Stimulated activated CD8-positive, alpha-beta memory T cell treated with anti-CD3 and anti-CD28 coated beads, Interleukin-4, amount 100 ng/mL, for 4 hours (primary cell): Measurements from ENCODE around the gene BEST2.
"Not testable (repeated sequence)": the region's sequence is repeated elsewhere in the genome, so short reads cannot be mapped to it uniquely, and the experiment has no call there.

Experiments used
- DNase-seq, 2 donors: peaks; one replicate each; pipeline ENCODE4 v3.0.0-alpha.2; 2020; ENCODE audit warnings: low read depth in 2 of 2, low spot score in 1 of 2

Gene BEST2

GRCh38 chr19:12751635-12752034 lies at the start of gene BEST2:
Gene BEST2 (plus strand): TSS chr19:12751791. CDS start chr19:12752593, 802 bp downstream.
- no peak for DNase-seq

- DNase-seq: no peak
These were observed 48.5 kb upstream of the BEST2 start for GRCh38 chr19:12703046-12703445.

GRCh38 chr19:12705169-12705568 lies 46.4 kb upstream of the BEST2 start:
- DNase-seq: no peak

DNA sequence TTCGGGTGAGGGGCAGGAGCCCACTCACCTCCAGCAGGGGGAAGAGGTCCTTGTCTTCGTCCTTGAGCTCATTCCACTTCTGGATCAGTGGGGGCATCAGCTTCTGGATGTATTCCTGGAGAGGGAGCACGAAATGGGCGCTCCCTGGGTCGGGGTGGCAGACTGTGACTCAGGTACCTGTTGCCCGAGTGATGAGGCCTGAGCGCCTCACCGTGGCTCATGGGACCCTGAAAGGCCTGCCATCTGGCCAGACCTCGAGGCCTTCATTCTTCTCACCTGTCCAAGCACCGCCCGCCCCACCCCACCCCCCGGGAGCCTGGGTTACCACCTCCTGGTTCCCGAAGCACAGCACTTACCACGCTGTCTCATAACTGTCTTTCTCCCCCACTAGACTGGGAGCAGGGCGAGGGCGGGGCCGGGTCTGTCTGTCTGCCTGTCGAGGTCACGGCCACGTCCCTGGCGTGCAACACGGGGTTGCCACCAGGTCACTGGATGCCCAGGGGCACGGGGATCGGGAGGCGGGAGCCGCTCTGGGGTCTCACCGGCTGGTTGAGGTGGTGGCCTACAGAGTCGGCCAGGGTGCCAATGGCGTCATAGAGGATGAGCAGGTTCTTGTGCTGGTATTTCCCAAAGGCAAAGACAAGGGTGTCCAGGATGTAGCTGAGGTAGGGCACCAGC lies 45.8 kb upstream of the BEST2 start:
- no peak for DNase-seq

DNA sequence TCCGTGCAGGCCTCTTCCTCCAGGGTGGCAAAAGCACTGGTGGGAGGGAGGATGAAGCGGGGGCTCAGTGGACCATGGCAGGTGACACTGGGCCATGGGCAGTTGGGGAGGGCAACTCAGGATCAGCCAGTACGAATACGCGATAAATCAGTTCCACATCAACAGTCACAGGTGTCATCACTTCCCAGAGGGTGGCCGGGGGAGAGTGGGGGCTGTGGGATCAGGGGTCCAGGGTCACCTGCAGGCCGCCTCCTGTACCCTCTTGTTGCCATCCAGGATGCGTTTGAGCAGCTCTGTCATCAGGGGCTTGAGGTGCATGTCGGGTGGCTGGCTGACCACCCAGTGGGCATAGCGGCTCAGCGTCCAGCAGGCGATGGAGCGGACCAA lies 45.3 kb upstream of the BEST2 start:
- no peak for DNase-seq

DNA sequence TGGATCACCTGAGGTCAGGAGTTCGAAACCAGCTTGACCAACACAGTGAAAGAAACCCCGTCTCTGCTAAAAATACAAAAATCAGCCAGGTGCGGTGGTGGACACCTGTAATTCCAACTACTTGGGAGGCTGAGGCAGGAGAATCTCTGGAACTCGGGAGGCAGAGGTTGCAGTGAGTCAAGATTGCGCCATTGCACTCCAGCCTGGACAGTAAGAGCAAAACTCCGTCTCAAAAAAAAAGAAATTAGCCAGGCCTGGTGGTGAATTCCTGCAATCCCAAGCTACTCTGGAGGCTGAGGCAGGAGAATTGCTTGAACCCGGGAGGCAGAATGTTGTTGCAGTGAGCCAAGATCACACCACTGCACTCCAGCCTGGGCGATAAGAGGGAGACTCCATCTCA lies 43.0 kb upstream of the BEST2 start:
- no peak for DNase-seq

- DNase-seq: no peak
These were observed 40.4 kb upstream of the BEST2 start for GRCh38 chr19:12711187-12711586.

DNA sequence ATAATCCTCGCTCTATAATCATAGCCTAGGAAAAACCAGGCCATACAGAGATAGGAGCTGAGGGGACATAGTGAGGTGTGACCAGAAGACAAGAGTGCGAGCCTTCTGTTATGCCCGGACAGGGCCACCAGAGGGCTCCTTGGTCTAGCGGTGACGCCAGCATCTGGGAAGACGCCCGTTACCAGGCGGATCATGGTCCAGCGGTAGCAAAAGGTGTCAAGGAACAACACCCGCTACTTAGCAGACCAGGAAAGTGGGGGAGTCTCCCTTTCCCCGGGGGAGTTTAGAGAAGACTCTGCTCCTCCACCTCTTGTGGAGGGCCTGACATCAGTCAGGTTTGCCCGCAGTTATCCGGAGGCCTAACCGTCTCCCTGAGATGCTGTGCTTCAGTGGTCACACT lies 39.5 kb upstream of the BEST2 start:
- not testable (repeated sequence) for DNase-seq

DNA sequence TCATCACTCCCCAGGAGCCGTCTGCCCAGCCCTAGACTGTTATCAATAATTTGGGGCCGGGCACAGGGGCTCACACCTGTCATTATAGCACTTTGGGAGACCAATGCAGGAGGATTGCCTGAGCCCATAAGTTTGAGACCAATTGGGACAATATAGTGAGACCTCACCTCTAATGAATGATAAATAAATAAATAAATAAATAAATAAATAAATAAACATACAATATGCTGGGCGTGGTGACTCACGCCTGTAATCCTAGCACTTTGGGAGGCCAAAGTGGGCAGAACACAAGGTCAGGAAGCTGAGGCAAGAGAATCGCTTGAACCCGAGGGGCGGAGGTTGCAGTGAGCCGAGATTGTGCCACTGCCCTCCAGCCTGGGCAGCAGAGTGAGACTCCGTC lies 38.3 kb upstream of the BEST2 start:
- DNase-seq: not testable (repeated sequence)

DNA sequence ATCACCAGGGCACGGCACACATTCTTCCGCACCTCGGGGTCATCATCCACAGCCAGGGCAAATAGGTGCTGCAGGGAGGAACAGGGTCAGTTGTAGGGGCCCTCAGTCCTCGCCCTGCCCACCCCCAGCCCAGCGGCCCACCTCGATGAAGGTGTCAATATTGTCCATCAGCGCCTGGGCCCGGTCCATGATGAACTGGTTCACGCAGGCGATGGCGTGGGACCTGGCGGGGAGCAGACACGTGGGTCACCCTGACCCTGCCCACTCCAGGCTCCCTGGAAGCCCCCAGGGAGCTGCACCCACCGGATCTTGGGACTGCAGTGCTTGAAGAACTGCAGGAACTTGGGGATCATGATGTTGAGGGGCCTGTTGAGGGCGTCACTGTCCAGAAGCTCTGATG lies 36.5 kb upstream of the BEST2 start:
- no peak for DNase-seq

DNA sequence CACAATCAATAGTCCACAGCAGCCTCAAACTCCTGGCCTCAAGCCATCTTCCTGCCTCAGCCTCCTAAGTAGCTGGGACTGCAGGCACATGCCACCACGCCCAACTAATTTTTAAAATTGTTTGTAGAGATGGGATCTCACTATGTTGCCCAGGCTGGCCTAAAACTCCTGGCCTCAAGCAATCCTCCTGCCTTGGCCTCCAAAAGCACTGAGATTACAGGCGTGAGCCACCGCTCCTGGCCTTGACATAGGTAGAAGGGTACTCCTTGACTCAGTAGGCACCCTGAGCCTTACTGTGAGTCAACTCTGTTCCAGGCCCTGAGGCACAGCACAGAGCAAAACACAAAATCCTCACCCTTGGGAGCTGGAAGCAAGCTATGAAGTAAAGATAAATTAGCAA lies 35.7 kb upstream of the BEST2 start:
- no peak for DNase-seq

DNA sequence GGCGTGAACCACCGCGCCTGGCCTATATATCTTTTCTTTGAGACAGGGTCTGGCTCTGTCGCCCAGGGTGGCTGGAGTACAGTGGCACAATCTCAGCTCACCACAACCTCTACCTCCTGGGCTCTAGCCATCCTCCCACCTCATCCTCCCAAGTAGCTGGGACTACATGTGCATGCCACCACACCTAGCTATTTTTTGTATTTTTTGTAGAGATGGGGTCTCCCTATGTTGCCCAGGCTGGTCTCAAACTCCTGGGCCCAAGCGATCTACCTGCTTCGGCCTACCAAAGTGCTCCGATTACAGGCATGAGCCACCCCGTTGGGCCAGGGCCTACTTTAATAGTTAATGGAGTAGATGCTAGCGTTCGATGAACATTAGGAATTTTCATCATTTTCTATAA lies 31.3 kb upstream of the BEST2 start:
- no peak for DNase-seq

DNA sequence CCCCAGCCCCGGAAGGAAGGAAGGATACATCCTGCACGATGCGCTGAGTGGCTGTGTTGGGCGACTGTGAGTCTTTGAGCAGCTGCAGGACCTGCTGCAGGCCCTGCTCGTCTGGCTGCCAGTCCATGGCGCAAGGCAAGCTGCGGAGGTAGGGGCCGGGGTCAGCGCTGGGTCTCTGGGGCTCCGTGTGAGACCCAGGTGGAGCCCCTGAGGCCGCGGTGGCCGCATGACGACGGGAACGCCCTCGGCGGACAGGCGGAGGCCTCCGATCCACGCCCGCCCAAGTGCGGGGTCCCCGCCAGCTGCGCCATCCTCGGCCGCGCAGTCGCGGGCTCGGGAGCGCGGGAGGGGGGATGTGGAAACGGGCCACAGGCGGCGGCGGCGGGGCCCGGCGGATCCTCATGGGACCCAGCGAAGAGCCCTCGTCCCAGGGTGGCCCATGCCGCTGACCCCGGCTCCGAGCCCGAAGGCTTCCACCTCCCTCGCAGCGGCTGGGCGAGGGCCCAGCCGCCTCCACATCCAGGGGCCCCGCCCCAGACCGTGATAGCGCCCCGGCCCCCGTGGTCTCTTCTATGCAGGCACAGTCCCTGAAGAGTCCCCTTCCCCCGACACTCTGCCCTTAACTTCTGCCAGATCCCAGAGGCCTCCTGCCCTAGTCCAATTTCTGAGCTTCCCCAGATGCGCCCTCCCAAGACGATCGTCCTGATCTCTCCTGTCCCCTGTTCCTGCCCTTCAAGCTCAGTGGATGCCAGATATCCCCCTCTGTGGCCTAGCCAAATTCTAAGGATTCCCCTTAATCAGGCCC lies 30.5 kb upstream of the BEST2 start:
- DNase-seq: no peak

DNA sequence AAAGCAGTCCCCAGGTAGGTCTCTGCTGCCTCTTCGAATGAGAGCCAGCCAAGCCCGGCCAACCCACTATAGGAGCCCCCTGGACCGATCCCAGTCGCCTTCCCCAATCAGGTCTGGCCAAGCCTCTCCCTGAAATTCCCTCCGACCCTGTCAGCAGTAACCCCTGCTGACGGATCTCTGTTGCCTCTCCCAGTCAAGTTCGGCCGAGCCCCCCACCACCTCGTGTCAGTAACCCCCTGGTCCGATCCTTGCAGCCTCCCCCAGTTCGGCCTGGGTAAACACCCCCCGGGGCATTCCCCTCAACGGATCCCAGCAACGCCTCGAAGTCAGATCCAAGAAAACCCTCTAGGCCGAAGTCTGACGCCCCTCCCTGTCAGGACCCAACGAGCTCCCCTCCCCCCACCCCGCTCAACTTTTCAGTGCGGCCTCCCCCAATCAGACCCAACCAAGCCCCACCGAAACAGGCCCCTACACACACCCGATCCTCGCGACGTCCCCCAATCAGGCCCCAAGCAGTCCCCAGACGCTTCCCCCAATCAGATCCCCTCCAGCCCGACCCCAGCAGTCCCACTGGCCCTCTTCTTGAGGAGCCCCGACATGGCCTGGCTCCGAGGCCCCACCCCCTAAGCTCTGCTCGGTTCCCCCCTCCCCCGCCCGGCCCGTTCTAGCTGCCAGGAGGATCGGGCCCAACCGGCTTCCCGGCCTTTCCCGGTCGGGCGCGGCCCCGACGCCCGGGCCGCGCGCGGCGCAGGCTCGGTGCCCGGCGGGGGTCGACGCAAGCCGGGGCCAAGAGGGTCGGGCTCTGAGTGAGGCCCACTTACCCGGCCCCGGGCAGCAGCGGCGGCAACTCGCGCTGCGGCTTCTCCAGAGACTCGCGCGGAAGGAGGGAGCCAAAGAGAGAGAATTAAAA lies 29.7 kb upstream of the BEST2 start:
- no peak for DNase-seq

- DNase-seq: peak; percentile 85 to 90
These were observed 28.8 kb upstream of the BEST2 start for GRCh38 chr19:12722566-12723380.

DNA sequence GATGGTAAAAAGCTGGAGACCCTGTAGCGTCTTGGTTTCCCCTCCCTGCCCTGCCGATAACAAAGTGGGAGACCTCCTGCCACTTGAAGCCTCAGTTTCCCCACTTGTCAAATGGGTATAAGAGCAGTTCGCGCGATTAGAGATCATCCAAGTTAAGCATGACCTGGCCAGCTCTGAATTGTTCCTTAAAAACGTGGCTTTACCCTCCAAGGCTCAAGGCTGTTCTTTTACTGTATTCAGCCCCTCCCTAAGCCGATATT lies 28.3 kb upstream of the BEST2 start:
- DNase-seq: no peak

DNA sequence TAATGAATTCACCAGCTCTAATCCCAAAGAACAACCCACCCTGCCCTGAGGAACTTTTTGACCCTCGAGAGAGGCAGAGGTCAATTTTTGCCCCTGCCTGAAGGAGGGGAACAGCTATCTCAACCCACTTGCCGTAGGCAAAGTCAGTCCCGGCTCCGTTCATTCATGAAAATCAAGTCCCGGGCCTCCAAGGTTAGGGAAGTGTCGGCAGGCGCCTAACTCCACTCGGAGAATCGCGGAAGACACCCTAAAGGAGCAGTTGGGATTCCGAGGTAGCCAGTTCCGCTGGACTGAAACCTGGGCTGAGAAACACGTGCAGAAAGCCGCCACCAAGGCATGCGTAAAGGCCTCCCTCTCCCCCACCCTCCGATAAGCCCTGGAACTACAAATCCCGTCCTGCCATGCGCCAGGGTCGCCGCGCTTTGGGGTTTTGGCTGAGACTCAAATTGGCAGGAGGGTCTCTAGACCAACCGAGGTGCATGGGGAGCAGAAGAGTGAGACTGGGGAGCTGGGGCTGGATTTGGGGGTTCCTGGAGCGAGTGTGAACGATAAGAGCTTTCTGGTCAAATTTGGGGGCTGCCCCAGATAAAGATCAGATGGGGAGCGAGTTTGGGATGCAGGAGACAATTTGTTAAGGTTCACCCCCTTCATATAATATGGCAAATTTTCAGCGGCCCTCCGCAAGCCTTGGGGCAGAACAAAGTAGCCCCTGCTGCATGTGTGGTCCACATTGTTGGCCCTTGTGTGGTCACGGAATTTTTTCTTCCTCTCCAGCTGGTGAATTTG lies 27.8 kb upstream of the BEST2 start, which contains the start of gene TNPO2:
Gene TNPO2 (minus strand): TSS at position 292 of the 786 bp plus-strand sequence. CDS start 2,955 bp downstream, outside the sequence.
- peak in 1 of 2 donors; percentile 40 for DNase-seq

DNA sequence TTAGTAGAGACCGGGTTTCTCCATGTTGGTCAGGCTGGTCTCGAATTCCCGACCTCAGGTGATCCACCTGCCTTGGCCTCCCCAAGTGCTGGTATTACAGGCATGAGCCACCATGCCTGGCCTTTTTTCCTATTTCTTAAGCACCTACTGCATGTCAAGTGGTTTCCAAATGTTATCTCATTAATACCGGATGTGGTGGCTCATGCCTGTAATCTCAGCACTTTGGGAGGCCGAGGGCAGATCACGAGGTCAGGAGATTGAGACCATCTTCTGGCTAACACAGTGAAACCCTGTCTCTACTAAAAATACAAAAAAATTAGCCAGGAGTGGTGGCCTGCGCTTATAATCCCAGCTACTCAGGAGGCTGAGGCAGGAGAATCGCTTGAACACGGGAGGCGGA lies 26.0 kb upstream of the BEST2 start:
- DNase-seq: not testable (repeated sequence)

- DNase-seq: no peak
These were observed 24.6 kb upstream of the BEST2 start for GRCh38 chr19:12726988-12727316.

GRCh38 chr19:12727745-12728433 lies 23.7 kb upstream of the BEST2 start:
- no peak for DNase-seq
